A673 (cell line): Measurements from ENCODE around the gene MIPOL1.

Experiments
- CTCF ChIP-seq: fragments of 300-800, 200-600 bp; sonication (generic); conservative IDR thresholded peaks from 2 replicates; pipeline ENCODE4 v1.5.1; 2017; ENCODE audit warnings: low read depth, mild to moderate bottlenecking, antibody characterized with exemption, low read length, moderate library complexity, mixed read lengths
- EZH2 ChIP-seq: fragments of 200-600 bp; sonication (generic); IDR thresholded peaks from 2 replicates; pipeline ENCODE4 v1.6.1; 2017; ENCODE audit warnings: borderline replicate concordance, low read depth, mild to moderate bottlenecking, mixed read lengths, antibody characterized with exemption, low read length; ENCODE audit not compliant: poor library complexity, severe bottlenecking

- no peak for TF ChIP-seq CTCF
- no peak for TF ChIP-seq EZH2
Measured at GRCh38 chr14:37470251-37470650, 272.5 kb downstream of the MIPOL1 start.
